ENCODE measurements around the gene HMG20A. TPM values are rescaled to one million over a fixed set of nuclear protein-coding genes. Genes with fewer than 3 reads are reported as not detected.

The HMG20A gene
- total RNA-seq, 1 donor from 2014 or later = 20.7 TPM

- no peak for DNase-seq (ENCODE audit: low spot score)
These were observed 4.4 kb downstream of the HMG20A start for GRCh38 chr15:77425104-77425503.

- DNase-seq (ENCODE audit: low spot score) = no peak
These were observed 5.7 kb downstream of the HMG20A start for GRCh38 chr15:77426377-77426776.

- DNase-seq (ENCODE audit: low spot score) = no peak
These were observed 6.2 kb downstream of the HMG20A start for GRCh38 chr15:77426871-77427270.

- no peak for DNase-seq (ENCODE audit: low spot score)
These were observed 9.5 kb downstream of the HMG20A start for GRCh38 chr15:77430213-77430612.

GRCh38 chr15:77430652-77431051 is 10.0 kb downstream of the HMG20A start:
- DNase-seq (ENCODE audit: low spot score) = no peak

- no peak for DNase-seq (ENCODE audit: low spot score)
These were observed 16.1 kb downstream of the HMG20A start for GRCh38 chr15:77436822-77437221.

- DNase-seq (ENCODE audit: low spot score) = no peak
These were observed 16.6 kb downstream of the HMG20A start for GRCh38 chr15:77437264-77437663.

GRCh38 chr15:77440378-77440999 is 19.8 kb downstream of the HMG20A start:
- no peak for DNase-seq (ENCODE audit: low spot score)

- no peak for DNase-seq (ENCODE audit: low spot score)
These were observed 26.2 kb downstream of the HMG20A start for GRCh38 chr15:77446840-77447390.

- DNase-seq (ENCODE audit: low spot score) = no peak
These were observed 33.6 kb downstream of the HMG20A start for GRCh38 chr15:77454265-77454664.

GRCh38 chr15:77454951-77455350 is 34.3 kb downstream of the HMG20A start:
- no peak for DNase-seq (ENCODE audit: low spot score)

- no peak for DNase-seq (ENCODE audit: low spot score)
These were observed 35.1 kb downstream of the HMG20A start for GRCh38 chr15:77455696-77456321.

- DNase-seq (ENCODE audit: low spot score) = no peak
These were observed 36.1 kb downstream of the HMG20A start for GRCh38 chr15:77456746-77457145.

GRCh38 chr15:77457191-77457904 is 36.7 kb downstream of the HMG20A start:
- DNase-seq (ENCODE audit: low spot score) = no peak

- DNase-seq (ENCODE audit: low spot score) = no peak
These were observed 37.2 kb downstream of the HMG20A start for GRCh38 chr15:77457905-77458265.

- no peak for DNase-seq (ENCODE audit: low spot score)
These were observed 38.3 kb downstream of the HMG20A start for GRCh38 chr15:77459031-77459430.

- DNase-seq (ENCODE audit: low spot score) = no peak
These were observed 40.8 kb downstream of the HMG20A start for GRCh38 chr15:77461486-77461885.

GRCh38 chr15:77464129-77464865 is 43.6 kb downstream of the HMG20A start:
- no peak for DNase-seq (ENCODE audit: low spot score)

- DNase-seq (ENCODE audit: low spot score) = no peak
These were observed 45.8 kb downstream of the HMG20A start for GRCh38 chr15:77466521-77466920.

GRCh38 chr15:77468896-77469295 is 48.2 kb downstream of the HMG20A start:
- no peak for DNase-seq (ENCODE audit: low spot score)

GRCh38 chr15:77470235-77470634 is 49.5 kb downstream of the HMG20A start:
- no peak for DNase-seq (ENCODE audit: low spot score)

GRCh38 chr15:77473328-77473727 is 52.6 kb downstream of the HMG20A start:
- DNase-seq (ENCODE audit: low spot score) = no peak
